Endodermal cell (in vitro differentiated cells): Measurements from ENCODE around the gene CCDC83. TPM values are rescaled to one million over a fixed set of nuclear protein-coding genes. Genes with fewer than 3 reads are reported as not detected.

Experiments
- DNase-seq: peaks from one replicate; pipeline ENCODE4 v3.0.0-alpha.2; 2017
- H3K27ac ChIP-seq: 2 replicates; pipeline ENCODE4 v1.5.1; 2013; ENCODE audit warnings: mild to moderate bottlenecking, low read depth, low read length, moderate library complexity
- H3K27me3 ChIP-seq: 2 replicates; pipeline ENCODE4 v1.6.1; 2013; ENCODE audit warnings: mild to moderate bottlenecking, low read length, moderate library complexity; ENCODE audit not compliant: insufficient read depth, control insufficient read depth, poor library complexity, severe bottlenecking
- H3K36me3 ChIP-seq: 2 replicates; pipeline ENCODE4 v1.7.0; 2013; ENCODE audit warnings: mild to moderate bottlenecking, low read length, moderate library complexity; ENCODE audit not compliant: control insufficient read depth, insufficient read depth
- H3K4me1 ChIP-seq: one replicate; pipeline ENCODE4 v1.7.0; 2013; ENCODE audit warnings: low read length; ENCODE audit not compliant: control insufficient read depth, insufficient read depth
- H3K4me3 ChIP-seq: 2 replicates; pipeline ENCODE4 v1.5.1; 2013; ENCODE audit warnings: mild to moderate bottlenecking, low read length, moderate library complexity
- H3K9ac ChIP-seq: 2 replicates; pipeline ENCODE4 v1.6.1; 2013; ENCODE audit warnings: mild to moderate bottlenecking, low read length, moderate library complexity; ENCODE audit not compliant: poor library complexity, severe bottlenecking; ENCODE audit errors: extremely low read depth
- H3K9me3 ChIP-seq: 2 replicates; pipeline ENCODE4 v1.6.1; 2013; ENCODE audit warnings: mild to moderate bottlenecking, low read length, moderate library complexity; ENCODE audit not compliant: control insufficient read depth
- H3K27ac Mint-ChIP-seq: 2 replicates; pipeline ENCODE4 v1.8.0; 2020; ENCODE audit warnings: mixed read lengths
- H3K27me3 Mint-ChIP-seq: 2 replicates; pipeline ENCODE4 v1.8.0; 2021; ENCODE audit warnings: mild to moderate bottlenecking, mixed read lengths; ENCODE audit not compliant: insufficient read depth
- H3K36me3 Mint-ChIP-seq: 2 replicates; pipeline ENCODE4 v1.8.0; 2020; ENCODE audit warnings: low read depth, mixed read lengths
- H3K4me1 Mint-ChIP-seq: 2 replicates; pipeline ENCODE4 v1.8.0; 2020; ENCODE audit warnings: mixed read lengths
- H3K4me3 Mint-ChIP-seq: 2 replicates; pipeline ENCODE4 v1.8.0; 2020; ENCODE audit warnings: mild to moderate bottlenecking, moderate library complexity, mixed read lengths
- H3K9me3 Mint-ChIP-seq: 2 replicates; pipeline ENCODE4 v1.8.0; 2020; ENCODE audit warnings: mild to moderate bottlenecking, mixed read lengths
- WGBS, 2 experiments: methylation state at CpG; one replicate each; pipeline versions ENCODE4 v1.1.5 to v1.1.7; 2013; ENCODE audit warnings: missing lambda C conversion rate in 2 of 2, mixed read lengths in 1 of 2; ENCODE audit not compliant: insufficient coverage in 1 of 2, insufficient read length in 1 of 2; 5-methylcytosine and 5-hydroxymethylcytosine counted together
- total RNA-seq, 2 donors: library from RNA; stranded (reverse); fragmentation: NEBNext Ultra II Directional in 1 of 2; extraction: Animal tissue kit (Norgen Biotek cat#: 25700) in 1 of 2; gene quantifications; 2 replicates in 1 of 2; 3 replicates in 1 of 2; pipeline ENCODE4 v1.2.1, GENCODE V29; 2021
- TF ChIP-seq, protein P1 (sequence below): fragments of 200-600 bp; sonication (generic); conservative IDR thresholded peaks from 2 replicates; pipeline ENCODE4 v1.5.0; 2021; ENCODE audit warnings: antibody characterized with exemption, mild to moderate bottlenecking

CCDC83 gene
- total RNA-seq, 2 donors from 2014 or later, result not detected

DNA sequence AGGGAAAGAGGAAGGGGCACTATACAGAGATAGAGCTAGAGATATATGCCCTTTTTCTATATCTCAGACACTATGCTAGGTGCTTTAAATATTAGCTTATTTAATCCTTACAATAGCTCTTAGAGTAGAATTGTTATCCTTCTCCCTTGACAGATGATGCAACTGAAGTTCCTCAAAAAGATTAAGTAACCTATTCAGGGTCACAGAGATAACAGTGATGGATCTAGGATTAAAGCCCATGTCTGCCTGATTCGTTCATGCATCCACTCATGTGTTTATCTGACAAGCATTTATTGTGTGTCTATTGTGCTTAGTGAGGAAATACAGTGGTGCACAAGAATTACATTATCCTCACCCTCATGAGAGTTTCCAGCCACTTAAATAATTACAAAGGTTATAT lies 8.7 kb downstream of the CCDC83 start:
- TF ChIP-seq, protein P1, sequence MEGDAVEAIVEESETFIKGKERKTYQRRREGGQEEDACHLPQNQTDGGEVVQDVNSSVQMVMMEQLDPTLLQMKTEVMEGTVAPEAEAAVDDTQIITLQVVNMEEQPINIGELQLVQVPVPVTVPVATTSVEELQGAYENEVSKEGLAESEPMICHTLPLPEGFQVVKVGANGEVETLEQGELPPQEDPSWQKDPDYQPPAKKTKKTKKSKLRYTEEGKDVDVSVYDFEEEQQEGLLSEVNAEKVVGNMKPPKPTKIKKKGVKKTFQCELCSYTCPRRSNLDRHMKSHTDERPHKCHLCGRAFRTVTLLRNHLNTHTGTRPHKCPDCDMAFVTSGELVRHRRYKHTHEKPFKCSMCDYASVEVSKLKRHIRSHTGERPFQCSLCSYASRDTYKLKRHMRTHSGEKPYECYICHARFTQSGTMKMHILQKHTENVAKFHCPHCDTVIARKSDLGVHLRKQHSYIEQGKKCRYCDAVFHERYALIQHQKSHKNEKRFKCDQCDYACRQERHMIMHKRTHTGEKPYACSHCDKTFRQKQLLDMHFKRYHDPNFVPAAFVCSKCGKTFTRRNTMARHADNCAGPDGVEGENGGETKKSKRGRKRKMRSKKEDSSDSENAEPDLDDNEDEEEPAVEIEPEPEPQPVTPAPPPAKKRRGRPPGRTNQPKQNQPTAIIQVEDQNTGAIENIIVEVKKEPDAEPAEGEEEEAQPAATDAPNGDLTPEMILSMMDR, result no peak
- H3K4me3 ChIP-seq, result no peak overlapping the region
- no peak for DNase-seq
- Mint-ChIP-seq H3K36me3 (no peaks in the 10 kb centered on the region), H3K27ac (no peak overlapping the region), H3K27me3 (peaks cover 5% of the 10 kb centered on the region), H3K4me1 (peaks cover 2% of the 10 kb centered on the region), H3K9me3 (no peaks in the 10 kb centered on the region), H3K4me3 (no peak overlapping the region)
- H3K9ac ChIP-seq, result no peak overlapping the region
- H3K27me3 ChIP-seq, result no peaks in the 10 kb centered on the region
- 60 to 78% methylated on average over 1 of the region's 1 CpG for WGBS, 2 experiments
- no peaks in the 10 kb centered on the region for H3K36me3 ChIP-seq
- H3K4me1 ChIP-seq, result no peaks in the 10 kb centered on the region
- no peaks in the 10 kb centered on the region for H3K9me3 ChIP-seq
- H3K27ac ChIP-seq, result no peak overlapping the region

DNA sequence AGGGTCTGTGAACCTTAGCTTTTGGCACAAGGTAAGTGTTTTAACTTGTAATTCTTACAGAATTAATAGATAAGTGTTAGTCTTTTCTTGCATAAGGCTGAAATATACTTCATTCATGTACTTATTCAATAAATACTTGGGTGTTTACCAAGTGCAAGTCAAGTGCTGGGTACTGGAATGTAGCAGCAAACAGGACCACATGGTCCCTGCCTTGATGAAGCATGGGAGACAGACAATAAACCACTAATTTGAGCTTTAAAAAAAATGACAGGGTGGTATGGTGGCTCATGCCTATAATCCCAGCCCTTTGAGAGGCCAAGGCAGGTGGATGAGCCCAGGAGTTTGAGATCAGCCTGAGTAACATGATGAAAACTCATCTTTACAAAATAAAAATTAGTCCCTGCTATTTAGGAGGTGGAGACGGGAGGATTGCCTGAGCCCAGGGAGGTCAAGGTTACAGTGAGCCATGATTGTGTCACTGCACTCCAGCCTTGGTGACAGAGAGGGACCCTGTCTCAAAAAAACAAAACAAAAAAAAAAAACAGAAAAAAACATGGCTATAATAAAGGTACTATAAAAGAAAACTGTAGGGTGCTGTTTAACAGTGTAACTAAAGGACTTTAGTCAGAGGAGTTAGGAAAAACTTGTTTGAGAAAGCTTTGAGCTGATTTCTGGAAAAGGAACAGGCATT lies 11.1 kb downstream of the CCDC83 start:
- WGBS, 2 experiments, result 88% methylated on average over 1 of the region's 1 CpG; no CpG with 5 or more reads in 1 of the 2 experiments
- H3K4me1 ChIP-seq, result no peaks in the 10 kb centered on the region
- no peaks in the 10 kb centered on the region for H3K36me3 ChIP-seq
- Mint-ChIP-seq H3K9me3 (no peaks in the 10 kb centered on the region), H3K27ac (no peak overlapping the region), H3K4me1 (peaks cover 2% of the 10 kb centered on the region), H3K36me3 (no peaks in the 10 kb centered on the region), H3K4me3 (no peak overlapping the region), H3K27me3 (peaks cover 5% of the 10 kb centered on the region)
- H3K27ac ChIP-seq, result no peak overlapping the region
- TF ChIP-seq, protein P1, result no peak
- H3K9ac ChIP-seq, result no peak overlapping the region
- no peaks in the 10 kb centered on the region for H3K9me3 ChIP-seq
- H3K27me3 ChIP-seq, result no peaks in the 10 kb centered on the region
- DNase-seq, result no peak
- H3K4me3 ChIP-seq, result no peak overlapping the region

DNA sequence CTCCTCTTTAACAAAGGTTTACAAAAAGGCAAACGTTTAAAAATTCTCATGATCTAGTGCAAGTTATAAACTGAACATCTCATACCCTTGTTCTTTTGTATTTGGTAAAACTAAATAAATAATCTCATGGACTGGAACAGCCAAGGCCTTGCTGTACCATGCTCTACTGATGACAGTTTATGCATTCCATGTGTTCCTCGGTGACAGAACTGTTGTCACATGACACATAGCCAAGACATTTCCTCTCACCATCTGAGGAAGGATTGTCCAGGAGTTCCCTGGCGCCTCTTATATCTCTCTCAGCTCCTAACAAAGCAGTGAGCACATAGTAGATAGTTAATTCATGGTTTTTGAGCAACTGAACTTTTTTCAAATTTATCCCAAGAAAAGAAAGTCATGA lies 12.6 kb downstream of the CCDC83 start:
- H3K27me3 ChIP-seq, result no peaks in the 10 kb centered on the region
- Mint-ChIP-seq H3K4me3 (no peak overlapping the region), H3K27me3 (no peaks in the 10 kb centered on the region), H3K27ac (no peak overlapping the region), H3K4me1 (peaks cover 2% of the 10 kb centered on the region), H3K36me3 (no peaks in the 10 kb centered on the region), H3K9me3 (no peaks in the 10 kb centered on the region)
- DNase-seq, result no peak
- no peaks in the 10 kb centered on the region for H3K9me3 ChIP-seq
- H3K9ac ChIP-seq, result no peak overlapping the region
- H3K27ac ChIP-seq, result no peak overlapping the region
- no peaks in the 10 kb centered on the region for H3K4me1 ChIP-seq
- no peak overlapping the region for H3K4me3 ChIP-seq
- H3K36me3 ChIP-seq, result no peaks in the 10 kb centered on the region
- 93% methylated on average over 3 of the region's 3 CpGs; no CpG with 5 or more reads in 1 of the 2 experiments for WGBS, 2 experiments
- TF ChIP-seq, protein P1, result no peak
